Astrocyte (in vitro differentiated cells and primary cell): ENCODE results near the gene PDE7B. TPM values are rescaled to one million over a fixed set of nuclear protein-coding genes. Genes with fewer than 3 reads are reported as not detected.

Experiments used
- DNase-seq: peaks from one replicate; pipeline ENCODE4 v3.0.0-alpha.2; 2010; ENCODE audit warnings: low read depth
- FAIRE-seq: peaks from 2 replicates; lab custom pipeline; 2011; peaks lifted over from hg19 to GRCh38; lab: Jason Lieb, UNC
- H2AFZ ChIP-seq: 2 replicates; pipeline ENCODE4 v1.6.0; 2012; ENCODE audit warnings: low read depth, low read length, inconsistent platforms
- H3K27ac ChIP-seq: 2 replicates; pipeline ENCODE4 v1.5.1; 2011; ENCODE audit warnings: low read depth, low read length, inconsistent platforms
- H3K27me3 ChIP-seq: 2 replicates; pipeline ENCODE4 v1.6.0; 2011; ENCODE audit warnings: low read length, inconsistent platforms; ENCODE audit not compliant: insufficient read depth
- H3K36me3 ChIP-seq: 2 replicates; pipeline ENCODE4 v1.5.1; 2011; ENCODE audit warnings: low read length, inconsistent platforms; ENCODE audit not compliant: insufficient read depth
- H3K4me1 ChIP-seq: 2 replicates; pipeline ENCODE4 v1.5.1; 2011; ENCODE audit warnings: low read length, inconsistent platforms; ENCODE audit not compliant: insufficient read depth
- H3K4me2 ChIP-seq: 2 replicates; pipeline ENCODE4 v1.6.0; 2012; ENCODE audit warnings: low read length, inconsistent platforms
- H3K4me3 ChIP-seq: 2 replicates; pipeline ENCODE4 v1.5.1; 2011; ENCODE audit warnings: low read depth, mild to moderate bottlenecking, low read length, inconsistent platforms; ENCODE audit not compliant: insufficient read depth
- H3K79me2 ChIP-seq: 2 replicates; pipeline ENCODE4 v1.6.0; 2012; ENCODE audit warnings: mild to moderate bottlenecking, low read length, inconsistent platforms; ENCODE audit not compliant: insufficient read depth
- H3K9ac ChIP-seq: 2 replicates; pipeline ENCODE4 v1.6.0; 2012; ENCODE audit warnings: mild to moderate bottlenecking, low read length, inconsistent platforms
- H3K9me3 ChIP-seq: 2 replicates; pipeline ENCODE4 v1.5.1; 2012; ENCODE audit warnings: low read depth, mild to moderate bottlenecking, low read length, inconsistent platforms; ENCODE audit not compliant: insufficient read depth
- H4K20me1 ChIP-seq: 2 replicates; pipeline ENCODE4 v1.6.0; 2012; ENCODE audit warnings: low read length, inconsistent platforms; ENCODE audit not compliant: insufficient read depth
- H3K27ac Mint-ChIP-seq: one replicate; pipeline ENCODE4 v1.8.0; 2021; ENCODE audit warnings: mild to moderate bottlenecking, mixed read lengths; ENCODE audit not compliant: unreplicated experiment
- H3K27me3 Mint-ChIP-seq: one replicate; pipeline ENCODE4 v1.8.0; 2021; ENCODE audit warnings: low read depth, mixed read lengths; ENCODE audit not compliant: unreplicated experiment
- H3K36me3 Mint-ChIP-seq: one replicate; pipeline ENCODE4 v1.8.0; 2021; ENCODE audit warnings: low read depth, mixed read lengths; ENCODE audit not compliant: unreplicated experiment
- H3K4me1 Mint-ChIP-seq: one replicate; pipeline ENCODE4 v1.8.0; 2021; ENCODE audit warnings: low read depth, mixed read lengths; ENCODE audit not compliant: unreplicated experiment
- H3K4me3 Mint-ChIP-seq: one replicate; pipeline ENCODE4 v1.8.0; 2021; ENCODE audit warnings: mild to moderate bottlenecking, moderate library complexity, mixed read lengths; ENCODE audit not compliant: unreplicated experiment
- H3K9me3 Mint-ChIP-seq: one replicate; pipeline ENCODE4 v1.8.0; 2021; ENCODE audit warnings: mild to moderate bottlenecking, mixed read lengths; ENCODE audit not compliant: unreplicated experiment
- EZH2 ChIP-seq: IDR thresholded peaks from 2 replicates; pipeline ENCODE4 v1.6.1; 2012; ENCODE audit warnings: mild to moderate bottlenecking, low read length, inconsistent platforms; ENCODE audit not compliant: insufficient read depth
- total RNA-seq: library from RNA; stranded (reverse); gene quantifications from 2 replicates; pipeline ENCODE4 v1.2.1, GENCODE V29; 2021
- TF ChIP-seq, protein P1 (sequence below): IDR thresholded peaks from 2 replicates; pipeline ENCODE4 v1.5.1; 2011; ENCODE audit warnings: low read depth, mild to moderate bottlenecking, inconsistent platforms, low read length, moderate library complexity; ENCODE audit not compliant: insufficient read depth

The PDE7B gene
- total RNA-seq, 1 donor from 2014 or later = 0.27 TPM

DNA sequence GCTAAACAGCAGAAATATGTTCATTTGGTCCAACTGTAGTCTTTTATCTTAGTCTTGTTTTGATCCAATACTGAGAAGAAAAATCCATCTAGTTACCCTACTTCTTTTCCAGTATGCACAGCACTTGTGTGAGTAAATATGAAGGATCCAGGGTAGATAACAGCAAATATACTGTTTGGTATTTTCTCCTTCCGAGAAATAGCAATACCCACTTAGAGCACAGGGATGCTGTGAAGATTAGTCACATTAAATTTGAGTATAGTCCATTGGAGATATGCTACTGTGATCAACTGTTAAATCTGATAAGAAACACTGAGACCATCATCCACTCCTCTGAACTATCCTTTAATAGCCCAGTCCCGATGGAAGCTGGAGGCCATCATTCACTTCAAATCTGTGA is 145.2 kb downstream of the PDE7B start:
- FAIRE-seq = no peak
- H3K9me3 Mint-ChIP-seq = peaks cover 7% of the 10 kb centered on the region
- no peak overlapping the region for H3K4me3 Mint-ChIP-seq
- no peak for TF ChIP-seq EZH2
- TF ChIP-seq, protein P1, sequence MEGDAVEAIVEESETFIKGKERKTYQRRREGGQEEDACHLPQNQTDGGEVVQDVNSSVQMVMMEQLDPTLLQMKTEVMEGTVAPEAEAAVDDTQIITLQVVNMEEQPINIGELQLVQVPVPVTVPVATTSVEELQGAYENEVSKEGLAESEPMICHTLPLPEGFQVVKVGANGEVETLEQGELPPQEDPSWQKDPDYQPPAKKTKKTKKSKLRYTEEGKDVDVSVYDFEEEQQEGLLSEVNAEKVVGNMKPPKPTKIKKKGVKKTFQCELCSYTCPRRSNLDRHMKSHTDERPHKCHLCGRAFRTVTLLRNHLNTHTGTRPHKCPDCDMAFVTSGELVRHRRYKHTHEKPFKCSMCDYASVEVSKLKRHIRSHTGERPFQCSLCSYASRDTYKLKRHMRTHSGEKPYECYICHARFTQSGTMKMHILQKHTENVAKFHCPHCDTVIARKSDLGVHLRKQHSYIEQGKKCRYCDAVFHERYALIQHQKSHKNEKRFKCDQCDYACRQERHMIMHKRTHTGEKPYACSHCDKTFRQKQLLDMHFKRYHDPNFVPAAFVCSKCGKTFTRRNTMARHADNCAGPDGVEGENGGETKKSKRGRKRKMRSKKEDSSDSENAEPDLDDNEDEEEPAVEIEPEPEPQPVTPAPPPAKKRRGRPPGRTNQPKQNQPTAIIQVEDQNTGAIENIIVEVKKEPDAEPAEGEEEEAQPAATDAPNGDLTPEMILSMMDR = no peak
- H3K79me2 ChIP-seq = no peaks in the 10 kb centered on the region
- no peak overlapping the region for H3K4me2 ChIP-seq
- no peaks in the 10 kb centered on the region for H3K27me3 Mint-ChIP-seq
- H3K9ac ChIP-seq = no peak overlapping the region
- H3K4me3 ChIP-seq = no peak overlapping the region
- H3K4me1 ChIP-seq = peaks cover 9% of the 10 kb centered on the region
- H3K4me1 Mint-ChIP-seq = peaks cover 7% of the 10 kb centered on the region
- no peaks in the 10 kb centered on the region for H4K20me1 ChIP-seq
- no peaks in the 10 kb centered on the region for H3K9me3 ChIP-seq
- DNase-seq = no peak
- H2AFZ ChIP-seq = no peak overlapping the region
- H3K36me3 Mint-ChIP-seq = peaks cover 1% of the 10 kb centered on the region
- no peaks in the 10 kb centered on the region for H3K36me3 ChIP-seq
- H3K27ac Mint-ChIP-seq = no peak overlapping the region
- no peaks in the 10 kb centered on the region for H3K27me3 ChIP-seq
- H3K27ac ChIP-seq = no peak overlapping the region

DNA sequence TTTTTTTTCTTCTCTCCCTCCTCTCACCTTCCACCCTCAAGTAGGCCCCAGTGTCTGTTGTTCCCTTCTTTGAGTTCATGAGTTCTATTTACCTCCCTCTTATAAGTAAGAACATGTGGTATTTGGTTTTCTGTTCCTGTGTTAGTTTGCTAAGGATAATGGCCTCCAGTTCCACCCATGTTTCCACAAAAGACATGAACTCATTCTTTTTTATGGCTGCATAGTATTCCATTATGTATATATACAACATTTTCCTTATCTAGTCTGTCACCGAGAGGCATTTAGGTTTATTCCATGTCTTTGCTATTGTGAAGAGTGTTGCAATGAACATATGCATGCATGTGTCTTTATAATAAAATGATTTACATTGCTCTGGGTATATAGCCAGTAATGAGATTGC is 147.9 kb downstream of the PDE7B start:
- H3K4me3 Mint-ChIP-seq = no peak overlapping the region
- DNase-seq = no peak
- Histone ChIP-seq H3K79me2 (no peaks in the 10 kb centered on the region), H3K4me2 (no peak overlapping the region), H2AFZ (no peak overlapping the region), H4K20me1 (no peaks in the 10 kb centered on the region), H3K4me3 (no peak overlapping the region), H3K9me3 (no peaks in the 10 kb centered on the region), H3K9ac (no peak overlapping the region), H3K36me3 (no peaks in the 10 kb centered on the region), H3K27me3 (no peaks in the 10 kb centered on the region), H3K27ac (no peak overlapping the region), H3K4me1 (peaks cover 8% of the 10 kb centered on the region)
- H3K36me3 Mint-ChIP-seq = peaks cover 1% of the 10 kb centered on the region
- H3K27me3 Mint-ChIP-seq = no peaks in the 10 kb centered on the region
- no peak overlapping the region for H3K27ac Mint-ChIP-seq
- no peak for FAIRE-seq
- TF ChIP-seq EZH2 = no peak
- TF ChIP-seq, protein P1 = no peak
- peaks cover 7% of the 10 kb centered on the region for H3K4me1 Mint-ChIP-seq
- peaks cover 7% of the 10 kb centered on the region for H3K9me3 Mint-ChIP-seq

GRCh38 chr6:136007345-136007744 is 155.8 kb downstream of the PDE7B start:
- no peak overlapping the region for H3K9ac ChIP-seq

More at GRCh38 chr6:136007345-136007744, 155.8 kb downstream of the PDE7B start:
- Mint-ChIP-seq H3K9me3 (peaks cover 10% of the 10 kb centered on the region), H3K4me3 (no peak overlapping the region), H3K4me1 (peaks cover 14% of the 10 kb centered on the region), H3K36me3 (no peaks in the 10 kb centered on the region), H3K27ac (no peak overlapping the region), H3K27me3 (no peaks in the 10 kb centered on the region)
- TF ChIP-seq, protein P1 = no peak
- TF ChIP-seq EZH2 = no peak
- Histone ChIP-seq H3K79me2 (peaks cover 4% of the 10 kb centered on the region), H4K20me1 (no peaks in the 10 kb centered on the region), H3K36me3 (no peaks in the 10 kb centered on the region), H3K27me3 (no peaks in the 10 kb centered on the region), H3K27ac (no peak overlapping the region), H3K4me2 (no peak overlapping the region), H3K9me3 (no peaks in the 10 kb centered on the region), H2AFZ (no peak overlapping the region), H3K4me3 (no peak overlapping the region), H3K4me1 (peaks cover 18% of the 10 kb centered on the region)
- no peak for FAIRE-seq
- no peak for DNase-seq
